H1 (cell line): ENCODE results near the gene LYPD3. TPM values are rescaled to one million over a fixed set of nuclear protein-coding genes. Genes with fewer than 3 reads are reported as not detected.

ENCODE experiments used
- CTCF ChIA-PET: fragments of 300-600 bp; sonication (Branson Sonifier 250); formaldehyde crosslinking; loops from one replicate; lab custom pipeline; 2021; ENCODE audit not compliant: partially characterized antibody; lab: Charles Lee
- POLR2A ChIA-PET: fragments of 300-600 bp; sonication (Branson Sonifier 250); formaldehyde crosslinking; loops from one replicate; lab custom pipeline; 2021; ENCODE audit warnings: inconsistent platforms; ENCODE audit not compliant: partially characterized antibody; lab: Charles Lee
- DNase-seq, 2 experiments: peaks; one replicate each; pipeline versions ENCODE4 v3.0.0 to v3.0.0-alpha.2; 2010 to 2022; ENCODE audit warnings: low spot score in 2 of 2, low read depth in 1 of 2, mixed read lengths in 1 of 2
- FAIRE-seq: peaks from 2 replicates; lab custom pipeline; 2011; peaks lifted over from hg19 to GRCh38; lab: Jason Lieb, UNC
- H2AFZ ChIP-seq: 2 replicates; pipeline ENCODE4 v1.8.1; 2012; ENCODE audit warnings: low read length, inconsistent platforms
- H2AK5ac ChIP-seq: 2 replicates; pipeline ENCODE4 v1.6.1; 2013; ENCODE audit warnings: low read depth, low read length
- H2BK120ac ChIP-seq: replicated peaks from 2 replicates; pipeline ENCODE3; 2013; ENCODE audit warnings: low read depth, low read length, inconsistent platforms
- H2BK12ac ChIP-seq: 2 replicates; pipeline ENCODE4 v1.6.1; 2013; ENCODE audit warnings: low read depth, low read length
- H2BK15ac ChIP-seq: 2 replicates; pipeline ENCODE4 v1.6.1; 2013; ENCODE audit warnings: low read length
- H2BK20ac ChIP-seq: 2 replicates; pipeline ENCODE4 v1.6.1; 2013; ENCODE audit warnings: low read length
- H2BK5ac ChIP-seq: 2 replicates; pipeline ENCODE4 v1.6.1; 2013; ENCODE audit warnings: low read depth, low read length
- H3K14ac ChIP-seq: 2 replicates; pipeline ENCODE4 v1.6.1; 2013; ENCODE audit warnings: inconsistent platforms; ENCODE audit not compliant: insufficient read length
- H3K18ac ChIP-seq: 2 replicates; pipeline ENCODE4 v1.6.1; 2013; ENCODE audit warnings: low read length; ENCODE audit errors: extremely low read depth
- H3K23ac ChIP-seq: 2 replicates; pipeline ENCODE4 v1.6.1; 2013; ENCODE audit warnings: inconsistent platforms; ENCODE audit not compliant: insufficient read length
- H3K23me2 ChIP-seq: 2 replicates; pipeline ENCODE4 v1.6.1; 2013; ENCODE audit warnings: low read depth, low read length
- H3K27ac ChIP-seq: 2 replicates; pipeline ENCODE4 v1.6.1; 2011; ENCODE audit warnings: low read depth, low read length, inconsistent platforms
- H3K27me3 ChIP-seq, 4 experiments: replicated peaks in 1 of 4; 1 replicate in 1 of 4; 2 replicates in 3 of 4; pipeline versions ENCODE4 v1.6.1 to v1.8.1; 2011 to 2013; ENCODE audit warnings: low read length in 3 of 4, mild to moderate bottlenecking in 3 of 4, inconsistent platforms in 2 of 4, mixed read lengths in 2 of 4, moderate library complexity in 1 of 4; ENCODE audit not compliant: control insufficient read depth in 3 of 4, insufficient read depth in 3 of 4; ENCODE audit errors: extremely low read depth in 1 of 4
- H3K36me3 ChIP-seq, 4 experiments: 2 replicates each; pipeline versions ENCODE4 v1.6.1 to v1.8.1; 2011 to 2013; ENCODE audit warnings: mild to moderate bottlenecking in 4 of 4, low read length in 3 of 4, moderate library complexity in 2 of 4, control low read depth in 1 of 4, inconsistent platforms in 1 of 4; ENCODE audit not compliant: insufficient read depth in 4 of 4, control insufficient read depth in 2 of 4
- H3K4ac ChIP-seq: replicated peaks from 2 replicates; pipeline ENCODE3; 2013; ENCODE audit warnings: low read length, low read depth, mixed read lengths, inconsistent platforms; ENCODE audit not compliant: insufficient read length
- H3K4me1 ChIP-seq, 4 experiments: replicated peaks in 1 of 4; 1 replicate in 1 of 4; 2 replicates in 3 of 4; pipeline versions ENCODE4 v1.6.1 to v1.8.1; 2011 to 2013; ENCODE audit warnings: low read length in 3 of 4, inconsistent platforms in 2 of 4, mixed read lengths in 1 of 4; ENCODE audit not compliant: insufficient read depth in 4 of 4, control insufficient read depth in 3 of 4
- H3K4me2 ChIP-seq, 2 experiments: 2 replicates each; pipeline versions ENCODE4 v1.6.1 to v1.8.1; 2011 to 2013; ENCODE audit warnings: low read depth in 2 of 2, low read length in 2 of 2, control low read depth in 1 of 2, inconsistent platforms in 1 of 2, mild to moderate bottlenecking in 1 of 2; ENCODE audit not compliant: insufficient read depth in 1 of 2
- H3K4me3 ChIP-seq, 4 experiments: fragments of 200-600, 300-600 bp in 1 of 4; sonication (generic), shearing (Covaris generic), sonication (Bioruptor Twin) in 1 of 4; 2 replicates each; pipeline versions ENCODE4 v1.5.1 to v1.8.1; 2011 to 2016; ENCODE audit warnings: low read length in 4 of 4, low read depth in 3 of 4, control low read depth in 2 of 4, inconsistent platforms in 2 of 4, mild to moderate bottlenecking in 2 of 4, mixed read lengths in 1 of 4, moderate library complexity in 1 of 4; ENCODE audit not compliant: insufficient read depth in 2 of 4; ENCODE audit errors: extremely low read depth in 1 of 4
- H3K56ac ChIP-seq: replicated peaks from 2 replicates; pipeline ENCODE3; 2013; ENCODE audit warnings: low read depth, mild to moderate bottlenecking, mixed read lengths, low read length, inconsistent platforms; ENCODE audit not compliant: insufficient read length
- H3K79me1 ChIP-seq: 2 replicates; pipeline ENCODE4 v1.6.1; 2013; ENCODE audit warnings: low read depth, low read length, control low read depth
- H3K79me2 ChIP-seq, 2 experiments: 2 replicates each; pipeline versions ENCODE4 v1.6.1 to v1.8.1; 2012 to 2013; ENCODE audit warnings: low read length in 2 of 2, mild to moderate bottlenecking in 2 of 2, inconsistent platforms in 1 of 2; ENCODE audit not compliant: insufficient read depth in 2 of 2, control insufficient read depth in 1 of 2
- H3K9ac ChIP-seq, 4 experiments: replicated peaks in 1 of 4; 1 replicate in 1 of 4; 2 replicates in 3 of 4; pipeline versions ENCODE4 v1.6.1 to v1.8.1; 2011 to 2013; ENCODE audit warnings: low read depth in 3 of 4, low read length in 3 of 4, control low read depth in 2 of 4, mild to moderate bottlenecking in 2 of 4, moderate library complexity in 2 of 4, inconsistent platforms in 1 of 4; ENCODE audit errors: extremely low read depth in 1 of 4
- H3K9me3 ChIP-seq, 2 experiments: 2 replicates each; pipeline versions ENCODE4 v1.6.1 to v1.8.1; 2012 to 2013; ENCODE audit warnings: mild to moderate bottlenecking in 2 of 2, moderate library complexity in 2 of 2, control low read depth in 1 of 2, inconsistent platforms in 1 of 2, low read depth in 1 of 2, low read length in 1 of 2, mixed read lengths in 1 of 2; ENCODE audit not compliant: insufficient read depth in 2 of 2
- H4K20me1 ChIP-seq, 2 experiments: replicated peaks in 1 of 2; 2 replicates each; pipeline versions ENCODE3 to v1.8.1; 2011 to 2013; ENCODE audit warnings: inconsistent platforms in 2 of 2, low read length in 2 of 2, mild to moderate bottlenecking in 1 of 2; ENCODE audit not compliant: insufficient read depth in 2 of 2, control insufficient read depth in 1 of 2
- H4K5ac ChIP-seq: 2 replicates; pipeline ENCODE4 v1.6.1; 2013; ENCODE audit warnings: low read length, low read depth, mixed read lengths, inconsistent platforms; ENCODE audit not compliant: insufficient read length
- H4K8ac ChIP-seq: 2 replicates; pipeline ENCODE4 v1.8.0; 2013; ENCODE audit warnings: mild to moderate bottlenecking, moderate library complexity, low read length, inconsistent platforms; ENCODE audit not compliant: insufficient read depth; ENCODE audit errors: extremely low read depth
- H4K91ac ChIP-seq: replicated peaks from 2 replicates; pipeline ENCODE3; 2013; ENCODE audit warnings: low read length, mixed read lengths, inconsistent platforms; ENCODE audit not compliant: insufficient read length
- ASH2L ChIP-seq: fragments of 200-600, 300-600 bp; sonication (generic); IDR thresholded peaks from one replicate; pipeline ENCODE4 v1.7.1; 2017; ENCODE audit warnings: low read length
- BACH1 ChIP-seq: IDR thresholded peaks from 2 replicates; pipeline ENCODE4 v1.6.1; 2012; ENCODE audit warnings: low read length, improper control_type of control experiment
- CBX5 ChIP-seq: fragments of 300-800, 300-1000 bp; sonication (generic); IDR thresholded peaks from 2 replicates; pipeline ENCODE4 v1.7.1; 2016; ENCODE audit warnings: antibody characterized with exemption, low read length, low read depth
- CBX8 ChIP-seq: fragments of 300-800, 300-1000 bp; sonication (generic); IDR thresholded peaks from 2 replicates; pipeline ENCODE4 v1.7.1; 2016; ENCODE audit warnings: low read depth, low read length, borderline replicate concordance
- CREB1 ChIP-seq: IDR thresholded peaks from 2 replicates; pipeline ENCODE4 v1.6.1; 2012; ENCODE audit warnings: inconsistent platforms
- HDAC2 ChIP-seq, 2 experiments: fragments of 300-600 bp in 1 of 2; sonication (generic) in 1 of 2; IDR thresholded peaks; 2 replicates each; pipeline ENCODE4 v1.6.1; 2011 to 2012; ENCODE audit warnings: low read depth in 2 of 2, low read length in 2 of 2, mild to moderate bottlenecking in 2 of 2, moderate library complexity in 2 of 2, borderline replicate concordance in 1 of 2, inconsistent platforms in 1 of 2
- HDAC6 ChIP-seq: IDR thresholded peaks from one replicate; pipeline ENCODE4 v1.7.1; 2012; ENCODE audit warnings: low read depth, mild to moderate bottlenecking, inconsistent platforms, low read length, moderate library complexity
- NANOG ChIP-seq: IDR thresholded peaks from 2 replicates; pipeline ENCODE4 v1.6.1; 2011; ENCODE audit warnings: low read length, low read depth, mild to moderate bottlenecking, inconsistent platforms; ENCODE audit not compliant: insufficient read depth, poor library complexity, severe bottlenecking
- NRF1 ChIP-seq: IDR thresholded peaks from 2 replicates; pipeline ENCODE4 v1.6.1; 2011; ENCODE audit warnings: mild to moderate bottlenecking, low read depth, low read length, improper control_type of control experiment
- SP2 ChIP-seq: IDR thresholded peaks from 2 replicates; pipeline ENCODE4 v1.6.1; 2012; ENCODE audit warnings: mild to moderate bottlenecking, low read length, inconsistent platforms
- WGBS, 2 experiments: shearing (Covaris generic) in 1 of 2; methylation state at CpG; one replicate each; pipeline versions ENCODE4 v1.1.6 to v1.1.7; 2013 to 2015; ENCODE audit warnings: low lambda C conversion rate in 2 of 2, mixed read lengths in 2 of 2, inconsistent platforms in 1 of 2, low coverage in 1 of 2, missing lambda C conversion rate in 1 of 2; ENCODE audit not compliant: insufficient replicate concordance in 2 of 2, insufficient coverage in 1 of 2, insufficient read length in 1 of 2; ENCODE audit errors: extremely low coverage in 1 of 2, missing lambda C conversion rate in 1 of 2; 5-methylcytosine and 5-hydroxymethylcytosine counted together
- polyA plus RNA-seq, 7 experiments: library from polyadenylated mRNA; depleted of rRNA in 3 of 7; stranded (reverse) in 5 of 7; unstranded in 2 of 7; fragments of >200 nt in 5 of 7; fragments of 200-250 nt in 2 of 7; gene quantifications; 1 replicate in 5 of 7; 2 replicates in 1 of 7; 4 replicates in 1 of 7; pipeline versions ENCODE4 v1.2.1 to v1.2.3, GENCODE V29; 2011 to 2013; ENCODE audit warnings: missing spikeins in 2 of 7, mixed read lengths in 2 of 7
- total RNA-seq: library from RNA; stranded (reverse); fragmentation: NEBNext Ultra II Directional; extraction: Animal tissue kit (Norgen Biotek cat#: 25700); gene quantifications from 2 replicates; pipeline ENCODE4 v1.2.1, GENCODE V29; 2021
- TF ChIP-seq, protein P1 (sequence below): IDR thresholded peaks from 2 replicates; pipeline ENCODE4 v1.6.1; 2011; ENCODE audit warnings: low read depth, mild to moderate bottlenecking, low read length; ENCODE audit not compliant: insufficient read depth

Gene LYPD3
- total and polyA plus RNA-seq, 2 of the 8 experiments (the other 6 are each of a cell fraction or from before 2014, with no cell fraction given), result 4.1 to 16.4 TPM

DNA sequence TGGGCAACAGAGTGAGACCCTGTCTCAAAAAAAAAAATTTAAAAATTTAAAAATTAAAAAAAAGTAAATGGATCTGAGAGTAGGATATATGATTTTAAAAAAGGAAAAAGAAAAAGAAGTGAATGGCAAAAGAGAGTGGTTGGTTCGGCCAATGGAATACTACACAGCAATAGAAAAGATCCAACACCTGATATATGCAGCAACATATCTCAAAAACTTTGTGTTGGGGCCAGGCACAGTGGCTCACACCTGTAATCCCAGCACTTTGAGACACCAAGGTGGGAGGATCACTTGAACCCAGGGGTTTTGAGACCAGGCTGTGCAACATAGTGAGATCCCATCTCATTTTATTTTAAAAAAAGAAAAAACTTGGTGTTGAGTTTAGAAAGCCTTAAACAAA is 1.4 kb upstream of the LYPD3 start:
- H3K23me2 ChIP-seq, result peaks cover 13% of the 10 kb centered on the region
- H2AFZ ChIP-seq, result no peak overlapping the region
- H3K79me2 ChIP-seq, result no peaks in the 10 kb centered on the region
- CTCF ChIA-PET, result interaction anchor here (1.1 to 4.9 kb wide), 6 partner anchors 19 to 278 kb away, joined by 3 to 33 read pairs (median 4); no protein-coding TSS in a partner anchor
- no peak overlapping the region for H3K4me3 ChIP-seq
- H4K91ac ChIP-seq, result no peak overlapping the region
- H3K56ac ChIP-seq, result no peak overlapping the region
- H3K4ac ChIP-seq, result no peak overlapping the region
- peaks cover 0 to 8% (median 3%) of the 10 kb centered on the region in 4 experiments; a peak in 4 of 7 replicates for H3K4me1 ChIP-seq
- H4K8ac ChIP-seq, result no peak overlapping the region
- no peak overlapping the region for H3K18ac ChIP-seq
- H3K27me3 ChIP-seq, result peaks cover 0 to 24% (median 15%) of the 10 kb centered on the region in 4 experiments; a peak in 6 of 7 replicates
- H4K5ac ChIP-seq, result no peak overlapping the region
- H3K14ac ChIP-seq, result no peak overlapping the region
- no peak for DNase-seq
- H3K23ac ChIP-seq, result no peak overlapping the region
- H2BK15ac ChIP-seq, result no peak overlapping the region
- no peak for FAIRE-seq
- H2AK5ac ChIP-seq, result no peak overlapping the region
- no peaks in the 10 kb centered on the region for H3K36me3 ChIP-seq
- POLR2A ChIA-PET, result interaction anchor here (0.9 to 1.4 kb wide), 2 partner anchors 38 to 65 kb away, joined by 3 to 4 read pairs; partner anchors contain the start of gene PHLDB3
- H3K27ac ChIP-seq, result no peak overlapping the region
- no peak overlapping the region for H2BK5ac ChIP-seq
- H3K79me1 ChIP-seq, result no peaks in the 10 kb centered on the region
- TF ChIP-seq CREB1, result no peak
- TF ChIP-seq BACH1, result no peak
- TF ChIP-seq, protein P1, sequence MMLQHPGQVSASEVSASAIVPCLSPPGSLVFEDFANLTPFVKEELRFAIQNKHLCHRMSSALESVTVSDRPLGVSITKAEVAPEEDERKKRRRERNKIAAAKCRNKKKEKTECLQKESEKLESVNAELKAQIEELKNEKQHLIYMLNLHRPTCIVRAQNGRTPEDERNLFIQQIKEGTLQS, result no peak
- TF ChIP-seq HDAC2 (IDR thresholded peaks at IDR 0.05; ENCODE audit: borderline replicate concordance in 1 of 2, low read depth in 2 of 2, low read length in 2 of 2), result no peak
- TF ChIP-seq NRF1, result no peak
- no peak for TF ChIP-seq CBX5
- no peak for TF ChIP-seq CBX8
- no peak for TF ChIP-seq SP2
- TF ChIP-seq ASH2L, result no peak
- no peak for TF ChIP-seq NANOG
- TF ChIP-seq HDAC6, result no peak
- TF ChIP-seq, all 59 proteins: peak for 0
- H3K4me2 ChIP-seq, result no peak overlapping the region
- no peaks in the 10 kb centered on the region for H4K20me1 ChIP-seq
- no peak overlapping the region for H2BK20ac ChIP-seq
- no peak overlapping the region for H3K9ac ChIP-seq
- H3K9me3 ChIP-seq, result no peaks in the 10 kb centered on the region
- H2BK120ac ChIP-seq, result no peak overlapping the region
- no peak overlapping the region for H2BK12ac ChIP-seq
- WGBS, 2 experiments, result 90% methylated on average over 1 of the region's 1 CpG; no CpG with 5 or more reads in 1 of the 2 experiments
